GM19025 (cell line): ENCODE measurements around the gene ANTXR2.

Source experiments
- ATAC-seq: cut with Tn5 transposase; IDR thresholded peaks from one replicate; pipeline ENCODE4 v1.9.1; 2021; ENCODE audit warnings: mild to moderate bottlenecking, low read depth, moderate library complexity; ENCODE audit not compliant: unreplicated experiment

ANTXR2 gene

DNA sequence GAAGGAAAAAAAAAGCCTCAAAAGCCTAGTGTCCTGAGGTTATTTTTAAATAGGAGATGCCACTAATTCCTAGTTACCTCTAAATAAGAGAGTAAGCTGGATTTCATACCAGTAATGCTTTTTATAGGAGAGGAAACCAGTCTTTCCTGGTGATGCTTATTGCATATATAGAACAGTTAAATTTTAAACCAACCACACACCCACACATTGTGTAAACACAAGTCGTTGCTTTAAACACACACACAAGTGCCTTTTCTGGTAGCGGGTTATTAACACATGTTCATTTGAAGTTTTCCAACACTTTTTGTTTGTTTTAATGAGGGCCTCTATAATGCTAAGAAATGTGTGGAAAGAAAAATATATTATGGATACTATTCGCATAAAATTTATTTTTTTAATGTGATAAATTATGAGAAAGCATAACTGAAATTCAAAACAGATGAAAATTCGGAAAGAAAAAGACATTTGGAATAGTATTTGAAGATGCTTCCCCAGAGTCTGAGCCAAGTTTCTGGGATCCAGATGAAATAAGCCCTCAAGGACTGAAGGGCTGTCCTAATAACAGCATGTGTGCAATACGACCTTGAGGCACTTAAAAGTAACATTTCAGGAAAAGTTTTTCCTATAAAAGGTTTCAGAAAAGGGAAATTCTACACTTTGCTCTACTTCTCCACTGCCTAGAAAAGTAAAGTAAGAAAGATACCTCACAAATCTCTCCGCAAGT is 2.0 kb downstream of the ANTXR2 start:
- ATAC-seq: no peak

DNA sequence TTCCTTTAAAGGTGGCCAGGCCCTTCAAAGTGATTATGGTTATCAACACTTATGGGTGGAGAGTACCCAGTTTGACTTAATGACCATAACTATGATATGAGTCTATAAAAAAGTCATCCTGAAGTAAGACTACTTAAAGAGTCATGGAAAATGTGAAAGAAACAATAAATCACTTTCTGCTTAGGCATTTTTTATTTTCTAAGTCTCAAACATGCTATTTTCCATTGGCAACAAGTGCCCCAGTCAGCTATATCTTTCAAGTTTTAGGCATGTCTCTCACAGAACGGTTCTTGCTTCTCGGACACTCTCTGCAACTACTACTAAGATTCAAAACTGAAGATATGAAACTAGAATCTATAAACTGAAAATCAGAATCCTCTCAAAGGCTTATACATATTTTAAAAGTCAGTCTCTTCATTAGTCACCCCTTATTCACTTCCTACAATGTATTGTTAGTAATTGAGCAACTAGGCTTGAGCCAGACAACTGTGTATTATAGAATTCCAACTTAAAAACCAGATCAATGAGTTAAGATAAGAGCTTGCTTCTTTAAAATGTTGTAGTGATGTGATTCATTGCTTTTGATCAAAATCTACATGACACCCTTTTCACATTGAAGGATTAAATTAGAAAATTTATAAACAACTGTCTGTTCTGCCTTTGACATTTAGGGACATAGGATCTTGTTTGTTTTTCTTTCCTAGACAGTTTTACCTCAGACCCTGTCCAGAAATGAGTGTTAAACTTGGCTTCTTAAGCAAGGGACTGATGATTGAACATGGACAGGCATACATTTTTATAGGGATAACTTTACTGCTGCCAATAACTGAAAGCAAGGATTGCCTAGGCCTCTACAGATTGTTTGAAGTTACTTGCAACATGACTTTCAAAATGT is 2.9 kb downstream of the ANTXR2 start:
- no peak for ATAC-seq

DNA sequence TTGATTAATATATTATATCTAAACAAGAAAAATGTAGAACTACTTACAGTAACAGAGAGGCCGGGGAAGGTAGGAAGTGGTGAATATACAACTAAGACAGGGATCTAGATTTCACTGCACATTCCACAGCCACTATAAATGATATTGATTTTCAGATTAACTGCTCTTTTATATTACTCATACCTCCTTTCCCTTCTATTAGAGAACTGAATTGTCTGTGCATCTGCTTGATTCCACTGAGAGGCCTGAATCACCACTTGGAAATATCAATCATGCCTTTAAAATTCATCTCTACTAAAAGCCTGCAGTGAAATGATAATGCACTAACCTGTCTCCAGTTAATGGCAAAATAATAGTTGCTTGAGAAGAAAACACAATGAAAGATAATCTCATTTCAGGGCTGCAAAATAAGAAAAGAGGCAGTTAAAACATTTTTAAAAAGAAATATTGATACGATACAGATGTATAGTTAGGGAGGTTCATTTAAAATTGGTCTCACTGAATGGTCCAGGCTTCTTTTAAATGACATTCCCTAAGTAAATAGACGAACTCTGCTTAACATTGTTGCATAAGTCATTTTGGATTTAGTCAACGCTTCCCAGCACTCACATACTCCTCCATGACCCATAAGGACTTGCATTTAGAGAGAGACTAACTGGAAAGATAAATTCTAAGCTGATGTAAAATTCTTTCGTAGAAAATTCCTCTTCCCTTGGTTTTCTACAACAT is 3.8 kb downstream of the ANTXR2 start:
- no peak for ATAC-seq

DNA sequence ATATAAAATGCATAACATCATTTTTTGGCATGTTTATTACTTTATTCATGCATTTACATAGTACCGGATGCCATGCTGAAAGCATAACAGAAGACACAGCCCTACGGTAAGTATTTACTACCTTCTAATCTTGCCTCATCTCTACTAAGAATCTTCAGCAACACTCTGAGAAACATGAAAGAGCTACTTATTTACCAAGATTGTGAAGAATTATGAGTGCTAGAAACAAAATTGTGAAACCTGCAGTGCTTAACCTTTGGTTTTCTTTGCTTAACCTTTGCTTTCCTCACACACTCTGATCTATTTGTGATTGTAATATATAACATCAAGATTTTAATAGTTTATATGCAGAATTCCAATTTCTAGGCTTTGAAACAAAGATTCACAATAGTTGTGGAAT is 7.4 kb downstream of the ANTXR2 start:
- ATAC-seq: no peak

DNA sequence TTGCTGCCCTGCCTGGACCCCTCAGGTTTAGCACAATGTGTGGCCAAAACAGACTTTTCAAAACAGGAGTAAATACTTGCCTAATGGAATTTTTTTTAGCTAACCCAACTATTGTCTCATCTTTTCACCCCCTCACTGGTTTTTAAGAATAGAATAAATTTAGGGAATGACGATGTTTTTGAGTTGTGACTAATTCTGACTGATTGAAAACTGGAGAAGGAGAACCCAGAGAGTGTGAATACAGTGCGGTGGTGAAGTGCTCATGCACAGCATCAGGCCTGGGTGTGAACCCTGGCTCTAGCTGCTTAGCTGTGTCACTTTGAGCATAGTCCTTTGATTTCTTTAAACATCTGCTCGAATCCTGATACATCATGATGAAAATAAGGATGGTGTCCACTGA is 10.5 kb downstream of the ANTXR2 start:
- ATAC-seq: no peak

DNA sequence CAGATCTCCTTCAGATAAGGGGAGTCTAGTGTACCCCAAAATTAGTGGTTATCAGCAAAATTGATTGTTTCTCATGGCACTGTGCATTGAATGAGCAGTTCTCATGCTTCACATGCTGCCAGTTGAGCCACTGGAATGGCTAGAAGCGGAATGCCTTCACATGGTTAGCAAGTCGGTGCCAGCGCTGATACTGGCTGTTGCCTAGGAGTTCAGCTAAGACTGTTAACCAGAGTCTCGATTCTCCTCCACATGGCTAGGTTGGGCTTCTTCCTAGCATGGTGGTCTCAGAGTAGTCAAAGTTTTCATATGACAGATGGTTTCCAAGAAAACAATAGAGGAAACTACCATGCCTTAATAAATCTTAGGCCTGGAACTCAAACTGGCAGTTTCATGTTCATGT is 12.2 kb downstream of the ANTXR2 start:
- no peak for ATAC-seq

DNA sequence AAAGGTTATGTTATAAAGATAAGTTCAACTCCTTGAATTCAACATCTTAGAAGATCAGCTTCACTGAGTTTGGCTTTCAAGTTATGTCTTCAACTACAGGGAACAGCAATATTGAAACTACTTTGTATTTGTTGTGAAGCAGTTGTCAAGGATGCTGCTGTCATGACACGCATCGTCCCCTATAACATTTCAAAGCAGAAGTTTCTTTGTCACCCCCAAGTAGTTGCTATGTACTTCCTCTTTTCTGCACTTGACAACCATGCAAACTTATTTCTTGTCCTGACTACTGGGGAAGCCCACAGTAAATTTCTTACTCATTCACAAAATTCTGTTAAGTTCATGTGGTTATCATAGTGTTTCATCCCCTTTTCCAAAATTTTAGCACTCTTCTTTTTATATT is 14.3 kb downstream of the ANTXR2 start:
- peak; percentile 98 for ATAC-seq

DNA sequence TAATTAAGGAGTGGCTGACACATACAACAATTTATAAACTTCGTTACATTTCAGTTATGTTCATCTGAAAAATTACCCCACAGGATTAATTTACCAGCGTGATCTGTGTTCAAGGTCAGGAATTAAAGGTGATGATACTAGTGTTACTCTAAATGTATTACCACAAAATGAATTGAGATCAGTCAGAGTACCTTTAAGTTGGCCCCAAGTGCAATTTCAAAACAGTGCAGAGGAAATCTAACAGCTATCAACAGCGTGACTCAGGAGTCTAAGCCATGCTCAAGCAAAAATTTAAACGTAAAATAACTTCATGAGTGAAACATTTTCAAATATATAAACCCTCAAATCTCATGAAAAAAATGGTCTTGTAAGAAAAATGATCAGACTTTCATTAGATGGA is 18.7 kb downstream of the ANTXR2 start:
- no peak for ATAC-seq

DNA sequence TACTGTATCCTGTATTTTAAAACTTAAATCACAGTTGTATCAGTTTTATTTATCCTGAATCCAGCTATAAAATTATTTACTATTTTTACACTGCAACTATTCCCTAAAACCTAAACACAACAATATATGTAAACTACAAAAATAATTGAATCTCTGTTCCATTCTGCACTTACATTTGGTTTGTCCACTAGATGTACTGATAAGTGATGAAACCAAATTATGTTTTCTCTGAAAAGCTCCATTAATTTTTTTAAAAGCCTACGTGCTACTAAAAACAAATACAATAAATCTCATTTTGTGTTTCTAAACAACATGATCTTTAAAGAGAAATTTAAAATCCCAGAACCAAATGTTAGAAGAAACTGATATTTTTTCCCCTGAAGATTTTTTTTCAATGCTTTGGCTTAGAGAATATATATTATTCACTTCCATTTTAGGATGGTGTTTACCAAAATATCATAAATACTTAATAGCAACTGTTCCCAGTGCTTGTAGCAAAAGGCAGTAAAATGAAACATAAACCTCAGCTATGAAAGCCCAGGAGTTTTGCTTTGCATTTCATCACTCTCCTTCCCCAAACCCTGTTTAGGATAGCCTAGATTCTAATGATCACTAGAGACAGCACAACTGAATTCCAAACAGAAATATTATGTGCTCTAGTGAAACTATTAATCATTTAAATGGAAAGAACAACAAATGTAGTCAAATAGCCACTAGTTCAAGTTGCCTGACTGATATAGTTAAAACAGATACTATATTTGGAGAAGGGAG is 19.7 kb downstream of the ANTXR2 start:
- ATAC-seq: no peak

DNA sequence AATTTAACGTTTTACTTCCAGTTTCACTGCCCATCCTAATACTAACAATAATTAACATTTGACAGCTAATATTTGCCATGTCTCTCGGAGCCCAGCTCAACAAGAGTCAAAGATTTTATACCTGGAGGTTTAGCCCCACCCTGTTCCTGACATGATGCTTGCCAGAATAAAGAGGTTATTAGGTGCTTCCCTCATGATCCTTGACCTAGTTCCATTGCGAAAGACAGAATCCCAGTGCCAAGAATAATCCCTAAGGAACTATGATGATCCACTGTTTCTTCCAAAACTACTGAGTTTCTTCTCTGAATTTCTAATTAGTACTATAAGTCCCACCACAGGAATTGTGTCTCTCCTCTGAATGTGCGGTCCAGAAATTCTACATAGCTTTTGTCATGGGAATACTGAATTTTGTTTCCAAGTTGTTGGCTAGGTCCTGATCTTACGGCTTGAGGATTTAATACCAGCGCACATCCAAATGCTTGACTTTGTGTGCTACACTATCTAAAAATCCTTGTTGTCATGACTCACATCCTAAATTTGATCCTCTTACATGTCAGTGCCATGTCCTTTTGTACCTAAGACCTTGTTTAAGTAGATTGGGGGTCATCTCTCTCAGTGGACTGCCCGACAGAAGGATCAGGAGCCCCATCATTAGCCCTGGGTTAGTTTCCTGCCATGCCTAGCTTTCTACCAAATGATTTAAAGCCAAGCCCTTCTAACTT is 23.1 kb downstream of the ANTXR2 start:
- no peak for ATAC-seq

DNA sequence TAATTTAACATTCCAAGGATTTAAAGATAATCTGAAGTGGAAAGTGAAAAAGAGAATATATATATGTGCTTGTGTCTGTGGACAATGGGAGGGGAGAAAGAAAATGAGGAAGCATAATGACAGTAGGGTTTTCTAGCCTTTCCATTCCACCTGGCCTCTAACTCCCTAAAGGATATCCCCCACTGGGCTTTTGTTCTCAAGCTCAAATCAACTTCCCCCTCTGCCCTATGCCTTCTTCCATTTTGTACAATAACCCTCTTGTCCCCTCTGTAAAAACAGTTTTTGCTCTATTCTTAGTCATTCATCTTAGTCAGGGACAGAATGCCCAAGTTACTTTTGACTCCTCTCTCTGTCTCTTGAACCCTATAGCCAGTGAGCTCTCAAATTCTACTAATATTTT is 23.6 kb downstream of the ANTXR2 start:
- no peak for ATAC-seq

DNA sequence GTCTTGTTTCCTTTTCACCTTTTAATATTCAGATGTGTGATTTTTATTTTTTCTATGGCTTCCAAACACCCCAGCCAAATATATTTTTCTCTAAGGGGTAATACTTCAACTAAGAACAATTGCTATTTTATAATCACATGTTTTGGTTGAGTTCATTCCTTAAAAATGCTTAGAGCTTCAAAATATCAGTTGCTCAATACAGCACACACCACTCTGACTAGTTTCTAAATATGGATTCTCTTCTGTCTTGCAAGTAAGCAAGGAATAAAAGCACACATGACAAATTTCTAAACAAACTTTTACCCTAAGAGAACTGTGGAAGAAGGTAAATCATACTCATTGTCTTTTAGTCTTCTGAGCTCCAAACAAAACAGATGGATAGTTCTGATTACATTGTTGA is 27.2 kb downstream of the ANTXR2 start:
- no peak for ATAC-seq

DNA sequence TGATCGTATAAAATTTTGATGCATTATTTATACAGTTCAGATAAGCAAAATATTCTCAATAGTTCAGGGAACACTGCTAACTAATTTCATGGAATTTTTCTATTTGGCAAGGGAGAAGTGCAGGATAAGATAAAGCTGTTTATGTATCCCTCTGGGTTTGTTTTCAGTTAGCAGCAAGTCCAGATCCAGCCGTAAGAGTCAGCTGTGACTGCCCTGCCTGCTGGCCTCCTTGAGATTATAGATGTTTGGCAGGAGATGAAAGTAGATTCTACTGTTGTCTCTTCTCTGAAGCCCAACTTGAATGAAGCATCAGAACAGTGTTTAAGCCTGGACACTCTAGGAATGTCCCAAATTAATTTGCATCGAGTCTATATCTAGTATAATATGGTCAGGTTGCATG is 29.5 kb downstream of the ANTXR2 start:
- ATAC-seq: no peak

DNA sequence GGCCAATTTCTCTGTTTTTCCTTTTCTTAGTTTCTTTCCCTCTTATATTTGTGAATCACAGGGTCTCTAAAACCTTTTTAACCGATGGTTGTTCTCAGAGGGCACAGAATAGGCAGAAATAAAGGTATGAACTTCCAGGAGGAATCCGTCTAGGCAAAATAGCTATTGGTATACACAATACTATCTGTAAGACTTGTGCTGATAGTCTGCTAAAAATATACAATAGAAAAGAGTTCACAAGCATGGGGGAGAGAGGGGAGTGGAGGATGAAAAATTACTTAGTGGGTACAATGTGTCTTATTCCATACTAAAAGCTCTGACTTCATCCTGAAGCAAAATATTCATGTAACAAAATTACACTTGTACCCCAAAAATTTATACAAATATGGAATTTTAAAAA is 30.2 kb downstream of the ANTXR2 start:
- ATAC-seq: no peak

DNA sequence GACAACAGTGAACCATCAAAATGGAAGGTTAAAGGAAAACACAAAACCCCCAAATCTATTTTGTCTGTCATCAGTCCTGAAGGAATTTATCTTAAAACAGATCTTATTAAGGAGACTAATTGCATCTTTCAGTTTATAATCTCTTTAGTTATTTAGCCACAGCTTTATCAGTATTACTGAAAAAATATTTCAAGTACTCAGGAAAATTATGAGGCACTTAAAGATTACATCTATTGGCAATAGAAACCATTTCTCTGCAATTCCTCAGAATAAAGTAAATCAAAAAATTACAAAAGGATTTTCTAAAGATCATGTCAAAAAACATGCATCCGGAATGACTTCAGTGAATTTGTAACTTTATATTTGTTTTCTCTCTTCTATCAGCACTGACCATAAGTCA is 35.2 kb downstream of the ANTXR2 start:
- no peak for ATAC-seq

DNA sequence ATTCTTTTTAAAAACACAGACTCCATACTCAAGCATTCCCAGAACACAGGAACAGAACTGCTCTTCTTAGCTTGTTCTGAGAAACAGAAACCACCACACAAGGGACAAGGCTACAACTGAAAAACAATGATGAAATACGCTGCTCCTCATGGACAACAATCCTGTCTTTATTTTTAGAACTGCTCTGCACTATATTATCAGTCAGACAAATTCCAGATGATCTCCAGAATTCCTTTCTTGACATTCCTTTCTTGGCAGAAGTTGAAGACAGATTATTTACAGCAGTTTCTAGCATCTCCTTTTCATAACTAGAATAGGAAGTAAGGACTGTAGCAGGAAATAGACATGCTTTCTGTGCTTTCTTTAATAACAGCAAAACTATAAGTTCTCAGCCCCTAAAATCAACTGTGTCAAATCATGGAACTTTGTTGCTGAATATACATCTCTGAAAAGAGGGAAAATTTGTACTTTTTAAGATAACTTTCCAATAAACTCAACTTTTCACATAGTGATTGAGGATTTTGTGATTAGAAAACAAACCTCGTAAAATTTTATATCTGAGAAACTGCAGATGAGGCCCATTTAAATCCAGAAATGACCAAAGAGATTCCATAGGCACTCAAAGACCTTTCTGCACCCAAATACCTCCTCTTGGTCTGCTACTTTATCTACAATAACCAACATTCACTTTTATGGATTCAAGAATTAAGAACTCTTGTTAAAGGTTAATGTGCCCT is 35.9 kb downstream of the ANTXR2 start:
- ATAC-seq: no peak

DNA sequence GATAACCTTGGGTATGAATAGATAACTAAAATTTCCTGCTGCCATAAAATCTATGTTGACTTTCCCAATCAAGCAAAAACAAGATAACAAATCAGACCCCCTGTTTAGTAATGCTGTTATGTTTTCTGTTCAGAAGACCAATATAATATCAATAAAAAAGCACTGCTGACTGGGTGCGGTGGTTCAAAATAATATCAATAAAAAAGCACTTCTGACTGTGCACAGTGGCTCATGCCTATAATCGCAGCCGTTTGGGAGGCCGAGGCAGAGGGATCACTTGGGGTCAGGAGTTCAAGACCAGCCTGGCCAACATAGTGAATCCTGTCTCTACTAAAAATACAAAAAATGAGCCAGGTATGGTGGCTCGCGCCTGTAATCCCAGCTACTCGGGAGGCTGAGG is 36.7 kb downstream of the ANTXR2 start:
- ATAC-seq: no peak

DNA sequence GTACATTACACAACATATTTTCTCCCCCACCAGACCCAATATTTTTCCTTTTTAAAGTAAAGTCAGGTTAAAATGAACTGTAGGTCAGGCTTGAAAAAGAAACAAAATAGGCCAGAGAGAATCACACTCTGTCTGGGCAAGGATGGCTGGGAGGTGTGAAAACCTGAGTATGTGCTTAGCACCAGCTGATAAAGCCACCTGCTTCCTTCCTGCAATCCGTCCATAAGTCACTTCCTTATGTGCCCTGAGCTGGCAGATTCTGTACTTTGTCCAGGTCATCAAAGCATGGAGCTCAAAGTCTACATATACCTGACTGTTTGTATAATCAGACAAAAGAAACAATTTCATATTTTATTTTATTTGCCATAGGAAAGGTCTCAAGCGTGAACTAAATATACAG is 37.7 kb downstream of the ANTXR2 start:
- no peak for ATAC-seq

DNA sequence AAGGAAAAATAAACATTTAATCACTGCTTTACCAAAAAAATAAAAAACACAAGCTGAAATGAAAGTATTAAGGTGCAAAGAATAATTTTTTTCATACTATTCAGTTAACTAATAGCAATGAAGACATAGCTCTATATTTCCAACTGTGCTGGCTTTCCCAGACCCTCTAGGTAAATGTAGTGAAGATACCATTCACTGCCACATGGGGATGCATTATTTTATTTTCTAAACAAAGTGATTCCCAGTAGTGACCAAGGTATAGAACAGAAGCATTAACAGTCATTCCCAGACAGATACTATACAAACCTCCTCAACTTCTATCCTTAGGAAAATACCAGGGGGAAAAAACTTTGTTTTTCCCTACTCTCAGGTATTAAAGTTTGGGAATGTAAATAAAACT is 39.4 kb downstream of the ANTXR2 start:
- ATAC-seq: no peak
